Neural cell (in vitro differentiated cells): ENCODE results near the gene CACNA1C. TPM values are rescaled to one million over a fixed set of nuclear protein-coding genes. Genes with fewer than 3 reads are reported as not detected.
A peak's percentile ranks its signal among the peaks of the same experiment; 100 is the strongest.

ENCODE experiments used
- H2AFZ ChIP-seq: fragments of 200-600, 300-800 bp; sonication (generic), shearing (Covaris generic); 2 replicates; pipeline ENCODE4 v1.6.0; 2014; ENCODE audit warnings: low read depth, mild to moderate bottlenecking, antibody characterized with exemption, low read length, moderate library complexity
- H3F3A ChIP-seq: fragments of 200-600 bp; shearing (Covaris generic); 2 replicates; pipeline ENCODE4 v1.6.1; 2016; ENCODE audit warnings: mild to moderate bottlenecking, moderate library complexity, mixed read lengths, antibody characterized with exemption, low read length; ENCODE audit not compliant: insufficient read depth, poor library complexity, severe bottlenecking
- H3K27ac ChIP-seq: fragments of 200-600, 300-800 bp; sonication (generic), shearing (Covaris generic); 2 replicates; pipeline ENCODE4 v1.5.1; 2014; ENCODE audit warnings: mild to moderate bottlenecking, low read length, moderate library complexity
- H3K27me3 ChIP-seq: fragments of 300-800, 200-600 bp; sonication (generic), shearing (Covaris generic); 2 replicates; pipeline ENCODE4 v1.6.0; 2014; ENCODE audit warnings: mild to moderate bottlenecking, low read depth, low read length, moderate library complexity; ENCODE audit not compliant: insufficient read depth
- H3K36me3 ChIP-seq: fragments of 300-800, 200-600 bp; sonication (generic), shearing (Covaris generic); 2 replicates; pipeline ENCODE4 v1.5.1; 2014; ENCODE audit warnings: mild to moderate bottlenecking, antibody characterized with exemption, low read length, moderate library complexity; ENCODE audit not compliant: insufficient read depth
- H3K4me2 ChIP-seq: fragments of 300-800, 200-600 bp; sonication (generic), shearing (Covaris generic); 2 replicates; pipeline ENCODE4 v1.6.0; 2014; ENCODE audit warnings: mild to moderate bottlenecking, low read length
- H3K4me3 ChIP-seq: fragments of 300-800, 200-600 bp; sonication (generic), shearing (Covaris generic); 2 replicates; pipeline ENCODE4 v1.5.1; 2014; ENCODE audit warnings: mild to moderate bottlenecking, low read length, moderate library complexity
- H3K79me2 ChIP-seq: fragments of 200-600 bp; shearing (Covaris generic); replicated peaks from 2 replicates; pipeline ENCODE4 v1.6.0; 2014; ENCODE audit warnings: mild to moderate bottlenecking, low read length, moderate library complexity; ENCODE audit not compliant: insufficient read depth
- H3K9ac ChIP-seq: fragments of 300-800, 200-600 bp; sonication (generic), shearing (Covaris generic); 2 replicates; pipeline ENCODE4 v1.6.1; 2016; ENCODE audit warnings: mild to moderate bottlenecking, low read length, mixed read lengths
- H3K9me2 ChIP-seq: fragments of 200-600 bp; shearing (Covaris generic); 2 replicates; pipeline ENCODE4 v1.6.1; 2016; ENCODE audit warnings: mild to moderate bottlenecking, low read length, mixed read lengths; ENCODE audit not compliant: insufficient read depth
- H3K9me3 ChIP-seq: fragments of 200-600, 300-800 bp; sonication (generic), shearing (Covaris generic); 2 replicates; pipeline ENCODE4 v1.6.1; 2016; ENCODE audit warnings: mild to moderate bottlenecking, mixed run types, low read length, moderate library complexity, mixed read lengths
- H4K20me1 ChIP-seq: fragments of 200-600 bp; shearing (Covaris generic); 2 replicates; pipeline ENCODE4 v1.6.1; 2016; ENCODE audit warnings: mild to moderate bottlenecking, mixed run types; ENCODE audit not compliant: insufficient read depth
- CTCF ChIP-seq: fragments of 450-650 bp; IDR thresholded peaks from 2 replicates; pipeline ENCODE4 v1.5.1; 2014; ENCODE audit warnings: antibody characterized with exemption, mild to moderate bottlenecking, moderate library complexity; ENCODE audit not compliant: poor library complexity, severe bottlenecking
- EP300 ChIP-seq: fragments of 450-650 bp; conservative IDR thresholded peaks from 2 replicates; pipeline ENCODE4 v1.6.1; 2014; ENCODE audit warnings: antibody characterized with exemption, mild to moderate bottlenecking, moderate library complexity; ENCODE audit not compliant: poor library complexity, severe bottlenecking
- EZH2 ChIP-seq: fragments of 200-600, 300-800 bp; shearing (Covaris generic), sonication (generic); IDR thresholded peaks from 2 replicates; pipeline ENCODE4 v1.6.1; 2014; ENCODE audit warnings: antibody characterized with exemption, low read length, borderline replicate concordance, mild to moderate bottlenecking; ENCODE audit not compliant: insufficient read depth, poor library complexity, severe bottlenecking
- MXI1 ChIP-seq: fragments of 450-650 bp; conservative IDR thresholded peaks from 2 replicates; pipeline ENCODE4 v1.6.1; 2014; ENCODE audit warnings: antibody characterized with exemption, mild to moderate bottlenecking; ENCODE audit not compliant: poor library complexity, severe bottlenecking
- POLR2AphosphoS5 ChIP-seq: IDR thresholded peaks from 2 replicates; pipeline ENCODE4 v1.6.1; 2012
- RAD21 ChIP-seq: fragments of 450-650 bp; conservative IDR thresholded peaks from 2 replicates; pipeline ENCODE4 v1.6.1; 2014; ENCODE audit warnings: antibody characterized with exemption, mild to moderate bottlenecking, moderate library complexity
- REST ChIP-seq: IDR thresholded peaks from 2 replicates; pipeline ENCODE4 v1.6.1; 2012; ENCODE audit warnings: borderline replicate concordance
- SMC3 ChIP-seq: fragments of 450-650 bp; conservative IDR thresholded peaks from 2 replicates; pipeline ENCODE4 v1.6.1; 2014; ENCODE audit warnings: antibody characterized with exemption, mild to moderate bottlenecking, moderate library complexity; ENCODE audit not compliant: poor library complexity
- TAF1 ChIP-seq: IDR thresholded peaks from 2 replicates; pipeline ENCODE4 v1.6.1; 2012; ENCODE audit warnings: low read depth
- polyA plus RNA-seq: library from polyadenylated mRNA; depleted of rRNA; stranded (reverse); fragments of >200 nt; gene quantifications from 2 replicates; pipeline ENCODE4 v1.2.3, GENCODE V29; 2014

CACNA1C gene
- polyA plus RNA-seq, 1 donor from 2014 or later, result 9.7 TPM

GRCh38 chr12:2198005-2198501 is 145.3 kb downstream of the CACNA1C start:
- Histone ChIP-seq H3K9me2 (no peaks in the 10 kb centered on the region), H3K9ac (peak overlapping the region; percentile 53), H3K9me3 (no peaks in the 10 kb centered on the region), H3F3A (no peaks in the 10 kb centered on the region), H3K79me2 (no peaks in the 10 kb centered on the region), H3K27ac (peak overlapping the region; percentile 69), H3K27me3 (no peaks in the 10 kb centered on the region), H3K4me2 (peak overlapping the region; percentile 33), H4K20me1 (no peaks in the 10 kb centered on the region), H3K36me3 (no peaks in the 10 kb centered on the region), H3K4me3 (peak overlapping the region; percentile 50), H2AFZ (peak overlapping the region; percentile 22)
- TF ChIP-seq REST, result peak; percentile 50
- TF ChIP-seq RAD21, result peak; percentile 25
- no peak for TF ChIP-seq TAF1

GRCh38 chr12:2198542-2198941 is 145.8 kb downstream of the CACNA1C start:
- Histone ChIP-seq H3F3A (no peaks in the 10 kb centered on the region), H3K4me3 (peak overlapping the region; percentile 50), H3K79me2 (no peaks in the 10 kb centered on the region), H3K36me3 (no peaks in the 10 kb centered on the region), H3K9me3 (peaks cover 4% of the 10 kb centered on the region), H4K20me1 (no peaks in the 10 kb centered on the region), H2AFZ (peak overlapping the region; percentile 22), H3K9me2 (no peaks in the 10 kb centered on the region), H3K9ac (peak overlapping the region; percentile 53), H3K27me3 (no peaks in the 10 kb centered on the region), H3K4me2 (no peak overlapping the region), H3K27ac (peak overlapping the region; percentile 69)
- TF ChIP-seq RAD21 (no peak), EZH2 (no peak), SMC3 (no peak), CTCF (no peak), MXI1 (no peak), EP300 (no peak), POLR2AphosphoS5 (no peak), TAF1 (no peak)

- Histone ChIP-seq H3K79me2 (no peaks in the 10 kb centered on the region), H3K9me2 (no peaks in the 10 kb centered on the region), H2AFZ (no peak overlapping the region), H3K4me3 (no peak overlapping the region), H3K36me3 (no peaks in the 10 kb centered on the region), H3K9ac (no peak overlapping the region), H3K9me3 (peaks cover 6% of the 10 kb centered on the region), H3K4me2 (no peak overlapping the region), H3K27me3 (no peaks in the 10 kb centered on the region), H3K27ac (no peak overlapping the region), H4K20me1 (no peaks in the 10 kb centered on the region), H3F3A (no peaks in the 10 kb centered on the region)
- TF ChIP-seq TAF1, result no peak
- TF ChIP-seq CTCF, result no peak
Observed at GRCh38 chr12:2205996-2206395, 153.2 kb downstream of the CACNA1C start.
